OCI-M1 (cell line): ENCODE results near the gene MORN3.
"Not testable (repeated sequence)": the region's sequence is repeated elsewhere in the genome, so short reads cannot be mapped to it uniquely, and the experiment has no call there.

ENCODE experiments used
- DNase-seq: peaks from one replicate; lab custom pipeline; 2025; lab: John Stamatoyannopoulos, UW

Gene MORN3

DNA sequence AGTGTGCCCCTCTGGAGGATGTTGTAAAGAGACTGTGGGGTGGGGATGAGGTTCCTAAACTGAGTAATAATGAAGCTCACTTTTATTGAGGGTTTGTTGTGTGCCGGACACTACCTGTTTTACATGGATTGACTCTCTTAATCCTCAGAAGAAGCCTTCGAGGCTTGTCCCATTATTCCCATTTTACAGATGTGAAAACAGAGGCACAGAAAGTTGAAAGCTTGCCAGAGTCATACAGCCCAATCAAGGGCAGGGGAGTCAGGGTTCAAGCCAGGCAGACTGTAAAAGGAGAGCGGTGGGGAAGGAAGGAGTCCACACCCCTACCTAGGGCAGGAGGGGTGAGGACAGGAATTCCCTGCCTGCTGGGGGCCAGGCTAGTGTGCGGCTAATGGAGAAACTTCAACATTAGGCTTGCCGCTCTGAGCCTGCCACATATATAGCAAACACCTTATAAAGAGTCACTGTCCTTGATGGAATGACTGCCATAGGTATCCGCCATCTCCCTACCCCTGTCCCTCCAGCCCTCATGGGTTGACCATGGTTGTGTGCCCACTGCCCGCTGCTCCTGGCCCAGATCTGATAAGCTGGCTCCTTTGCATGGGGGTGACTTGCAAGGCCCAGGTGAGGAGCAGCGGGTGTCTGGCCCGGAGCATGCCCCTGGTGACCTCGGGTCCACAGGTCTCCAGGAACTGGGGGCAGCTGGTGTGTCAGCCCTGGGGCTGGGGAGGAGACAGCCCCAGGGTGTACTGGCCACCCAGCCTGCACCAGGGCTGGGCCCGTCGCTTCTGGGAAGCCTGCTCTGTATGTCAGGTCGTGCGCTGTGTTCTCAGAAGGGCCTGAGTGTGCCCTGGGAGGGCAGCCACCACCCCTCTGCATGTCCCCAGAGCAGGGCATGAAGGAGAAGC, 30.9 kb downstream of the MORN3 start:
- DNase-seq = no peak

DNA sequence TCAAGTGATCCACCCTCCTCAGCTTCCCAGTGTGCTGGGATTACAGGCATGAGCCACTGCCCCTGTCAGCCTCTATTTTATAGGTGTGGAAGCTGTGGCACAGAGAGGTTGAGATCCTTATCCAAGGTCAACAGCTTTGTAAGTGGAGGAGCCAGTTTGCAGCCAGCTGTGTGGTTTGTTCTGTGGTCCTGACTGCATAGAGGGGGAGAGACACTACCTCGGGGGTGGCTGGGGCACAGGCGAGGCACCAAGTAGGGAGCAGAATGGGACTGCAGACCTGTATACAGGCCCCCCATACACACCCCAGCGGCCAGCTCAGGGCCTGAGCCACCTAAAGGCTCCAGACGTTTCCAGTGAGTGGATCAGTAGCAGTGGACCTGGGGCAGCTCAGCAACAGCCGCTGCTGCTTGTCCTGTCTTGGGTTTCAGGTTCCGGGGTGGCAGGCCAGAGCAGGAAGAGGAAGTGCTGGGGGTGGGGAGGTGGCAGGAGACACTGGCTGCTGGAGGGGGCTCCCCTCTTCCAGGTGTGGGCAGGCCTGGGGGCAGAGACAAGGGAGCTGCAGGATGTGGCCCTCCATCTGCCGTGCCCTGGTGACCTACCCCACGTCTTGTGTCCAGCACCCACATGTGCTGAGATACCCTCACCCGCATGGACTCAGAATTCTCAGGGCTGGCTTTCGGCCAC, 32.1 kb downstream of the MORN3 start:
- DNase-seq = peak; percentile 29

DNA sequence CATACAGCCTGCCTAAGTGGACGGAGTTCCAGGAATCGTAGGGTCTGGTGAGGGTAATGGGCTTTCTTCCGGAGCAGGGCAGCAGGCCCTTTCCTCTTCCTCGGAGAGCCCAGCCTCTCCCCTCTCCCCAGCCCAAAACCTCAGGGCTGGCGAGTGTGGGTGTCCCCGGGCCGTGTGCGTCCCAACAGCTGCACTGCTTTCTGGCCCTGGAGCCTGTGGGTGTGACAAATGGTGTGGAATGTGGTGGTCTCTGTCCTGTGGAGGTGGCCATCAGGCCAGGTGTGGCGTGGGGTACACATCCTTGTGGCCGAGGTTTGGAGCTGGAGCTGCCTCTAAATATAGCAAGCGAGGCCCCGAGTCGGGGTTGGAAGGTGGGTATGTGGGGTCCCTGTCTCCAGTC, 34.6 kb downstream of the MORN3 start:
- no peak for DNase-seq

- not testable (repeated sequence) for DNase-seq
These were observed 35.6 kb downstream of the MORN3 start for GRCh38 chr12:121633833-121634196.

DNA sequence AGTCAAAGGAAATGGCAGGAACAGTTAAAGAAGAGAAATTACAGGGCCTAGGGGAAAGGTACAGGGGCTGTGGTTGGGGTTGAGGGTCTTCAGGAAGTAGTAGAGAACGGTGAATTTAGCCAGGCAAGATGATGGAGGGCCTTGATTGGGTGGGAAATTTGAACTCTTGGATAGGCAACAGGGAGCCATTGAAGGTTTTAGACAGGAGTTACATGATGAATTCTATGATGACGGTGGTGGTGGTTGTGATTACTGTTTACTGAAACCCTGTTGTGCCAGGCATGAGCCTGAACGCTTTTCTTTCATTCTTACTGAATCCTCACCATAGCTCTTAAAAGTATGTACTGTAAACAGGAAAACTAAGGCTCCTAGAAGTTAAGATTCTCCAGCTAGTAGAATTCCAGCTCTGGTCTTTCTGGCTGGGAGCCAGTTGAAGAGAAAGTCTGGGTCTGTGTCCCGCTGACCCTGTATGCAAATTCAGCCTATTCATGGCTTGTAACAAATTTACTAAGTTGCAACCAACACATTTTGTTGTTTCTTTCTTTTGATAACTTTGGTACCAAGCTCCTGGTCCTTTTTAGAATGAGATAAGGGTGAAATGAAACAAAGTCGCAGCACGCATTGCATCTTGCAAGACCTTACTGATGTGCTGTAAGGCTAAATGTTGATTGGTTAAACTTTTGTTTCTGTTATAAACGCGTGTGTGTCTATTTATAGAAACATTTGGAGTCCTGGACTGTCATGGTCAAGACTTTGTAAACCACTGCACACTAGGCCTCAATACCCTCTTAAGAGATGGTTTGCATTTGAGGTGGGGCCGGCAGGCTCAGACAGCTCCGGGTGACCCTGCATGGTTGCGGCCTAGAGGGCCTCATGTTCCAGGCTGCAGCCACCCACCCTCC, 37.1 kb downstream of the MORN3 start:
- no peak for DNase-seq

DNA sequence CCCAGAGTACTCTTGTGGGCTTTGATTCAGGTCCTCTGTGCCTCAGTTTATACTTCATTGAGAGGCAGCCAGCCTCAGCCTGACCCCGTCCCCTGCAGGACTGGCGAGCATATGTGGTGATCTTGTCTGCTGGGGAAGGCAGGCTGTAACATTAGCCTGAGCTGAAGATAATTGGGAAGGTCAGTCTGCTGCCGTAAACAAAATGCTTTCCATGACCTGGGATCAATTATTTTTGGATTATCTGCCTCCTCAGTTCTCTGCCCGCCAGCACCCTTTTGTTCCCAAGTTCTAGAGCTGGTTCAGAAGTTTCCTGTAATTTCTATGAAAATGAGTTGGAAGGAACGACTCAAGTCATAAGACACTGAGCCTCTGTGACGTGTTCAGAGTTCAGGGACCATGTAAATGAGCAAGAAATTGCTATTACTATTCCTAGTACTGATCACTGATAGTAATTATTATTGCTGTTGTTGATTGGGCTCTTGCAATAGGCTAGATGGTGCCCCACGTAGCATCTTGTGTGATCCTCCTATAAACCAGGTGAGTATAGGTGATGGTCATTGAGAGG, 38.6 kb downstream of the MORN3 start:
- DNase-seq = no peak

DNA sequence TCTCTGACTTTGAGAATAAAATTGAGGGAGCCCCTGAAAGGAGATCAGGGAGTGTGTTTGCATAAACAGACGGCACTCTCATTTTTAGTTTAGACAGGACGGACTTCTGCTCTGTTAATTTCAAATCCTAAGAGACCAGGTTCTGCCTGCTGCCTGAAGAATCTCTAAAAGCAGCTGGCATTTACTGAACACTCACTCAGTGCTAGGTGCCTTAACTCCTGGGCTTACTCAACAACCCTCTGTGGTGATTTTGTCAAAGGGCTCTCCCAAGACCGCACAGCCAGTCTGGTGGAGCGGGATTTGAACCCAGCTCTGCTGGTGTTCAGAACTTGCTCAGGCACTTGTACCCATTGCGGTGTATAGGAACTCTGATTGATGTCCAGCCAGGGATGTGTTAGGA, 40.9 kb downstream of the MORN3 start:
- peak; percentile 60 for DNase-seq

DNA sequence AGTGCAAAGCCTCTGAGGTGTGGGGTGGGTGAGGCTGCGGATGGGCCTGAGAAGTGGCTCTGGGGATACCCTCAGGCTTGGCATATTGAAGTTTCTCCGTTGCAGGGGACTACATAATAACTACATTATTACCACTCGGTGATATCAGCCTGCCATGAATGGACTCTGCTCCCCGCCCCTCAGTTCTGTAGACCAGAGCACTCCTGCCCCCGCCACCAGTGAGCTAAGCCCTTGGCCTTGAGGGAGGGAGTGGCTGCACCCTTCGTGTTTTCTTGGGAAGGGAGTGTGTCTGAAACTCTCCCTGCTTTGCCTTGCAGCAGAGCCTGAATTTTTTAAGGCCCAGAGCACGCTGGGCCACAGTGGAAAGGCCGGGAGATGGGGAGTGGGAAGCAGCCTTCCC, 41.4 kb downstream of the MORN3 start:
- peak; percentile 44 for DNase-seq

DNA sequence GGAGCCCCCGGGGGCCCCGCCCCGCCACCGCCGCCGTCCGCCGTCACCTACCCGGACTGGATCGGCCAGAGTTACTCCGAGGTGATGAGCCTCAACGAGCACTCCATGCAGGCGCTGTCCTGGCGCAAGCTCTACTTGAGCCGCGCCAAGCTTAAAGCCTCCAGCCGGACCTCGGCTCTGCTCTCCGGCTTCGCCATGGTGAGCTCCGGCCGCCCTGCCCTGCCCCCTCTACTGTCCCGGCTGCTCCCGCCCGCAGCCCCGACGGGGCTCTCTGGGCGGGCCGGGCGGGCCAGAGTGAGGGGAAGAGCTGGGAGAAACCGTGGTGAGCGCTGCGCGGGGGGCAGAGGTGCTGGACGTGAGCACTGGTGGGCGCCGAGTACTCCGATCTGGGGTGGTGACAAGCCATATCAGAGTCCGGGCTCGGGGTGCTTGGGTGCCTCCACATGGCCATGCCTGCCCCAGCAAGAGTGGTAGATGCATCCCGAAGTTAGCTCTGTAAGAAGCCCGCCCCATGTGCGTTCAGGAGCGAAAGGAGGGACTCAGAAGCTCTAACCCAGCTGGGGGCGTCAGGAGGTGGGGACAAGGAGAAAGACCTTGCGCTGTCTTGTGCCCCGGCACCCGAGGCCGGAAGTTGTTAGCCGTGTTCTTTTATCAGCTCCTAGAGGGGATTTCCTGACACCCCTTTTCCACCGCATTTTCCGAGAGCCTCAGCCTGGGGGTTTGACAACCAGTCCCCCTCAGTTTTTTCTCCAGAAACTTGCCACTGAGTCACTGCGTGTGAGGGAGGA, 42.4 kb downstream of the MORN3 start:
- peak; percentile 79 for DNase-seq

DNA sequence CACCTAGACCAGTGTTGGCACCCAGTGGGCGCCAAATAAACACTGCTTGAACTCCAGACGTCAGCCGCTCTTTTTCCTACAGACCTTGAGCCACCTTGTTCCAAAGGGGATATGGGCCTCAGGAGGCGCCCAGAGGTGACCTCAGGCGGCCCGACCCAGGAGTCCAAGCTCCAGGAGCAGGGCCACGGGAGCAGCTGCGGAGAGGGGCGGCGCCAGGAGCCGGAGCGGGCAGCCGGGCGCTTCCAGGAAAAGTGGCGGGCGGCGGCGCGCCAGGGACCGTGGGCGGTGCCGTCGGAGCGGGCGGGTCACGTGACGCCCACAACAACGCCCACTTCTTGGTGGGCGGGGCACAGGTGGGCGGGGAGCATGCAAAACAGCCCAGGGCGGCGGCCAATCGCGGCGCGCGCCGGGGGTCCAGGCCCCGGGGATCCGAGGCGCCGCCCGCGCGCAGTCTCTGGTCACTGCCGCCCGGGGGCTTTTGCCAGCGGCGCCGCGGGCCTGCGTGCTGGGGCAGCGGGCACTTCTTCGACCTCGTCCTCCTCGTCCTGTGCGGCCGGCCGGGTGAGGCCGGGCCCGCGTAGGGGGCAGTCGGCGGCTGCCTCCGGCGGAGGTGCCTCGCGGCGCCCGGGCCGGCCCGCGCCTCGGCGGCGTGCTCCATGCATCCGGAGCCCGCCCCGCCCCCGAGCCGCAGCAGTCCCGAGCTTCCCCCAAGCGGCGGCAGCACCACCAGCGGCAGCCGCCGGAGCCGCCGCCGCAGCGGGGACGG, 43.2 kb downstream of the MORN3 start, which contains the start of gene ORAI1:
Gene ORAI1 (plus strand): TSS at position 444 of the 766 bp plus-strand sequence.
- peak; percentile 97 for DNase-seq

GRCh38 chr12:121620333-121620891, 49.0 kb downstream of the MORN3 start:
- DNase-seq = no peak

- DNase-seq = no peak
These were observed 50.7 kb downstream of the MORN3 start for GRCh38 chr12:121618659-121619233.

DNA sequence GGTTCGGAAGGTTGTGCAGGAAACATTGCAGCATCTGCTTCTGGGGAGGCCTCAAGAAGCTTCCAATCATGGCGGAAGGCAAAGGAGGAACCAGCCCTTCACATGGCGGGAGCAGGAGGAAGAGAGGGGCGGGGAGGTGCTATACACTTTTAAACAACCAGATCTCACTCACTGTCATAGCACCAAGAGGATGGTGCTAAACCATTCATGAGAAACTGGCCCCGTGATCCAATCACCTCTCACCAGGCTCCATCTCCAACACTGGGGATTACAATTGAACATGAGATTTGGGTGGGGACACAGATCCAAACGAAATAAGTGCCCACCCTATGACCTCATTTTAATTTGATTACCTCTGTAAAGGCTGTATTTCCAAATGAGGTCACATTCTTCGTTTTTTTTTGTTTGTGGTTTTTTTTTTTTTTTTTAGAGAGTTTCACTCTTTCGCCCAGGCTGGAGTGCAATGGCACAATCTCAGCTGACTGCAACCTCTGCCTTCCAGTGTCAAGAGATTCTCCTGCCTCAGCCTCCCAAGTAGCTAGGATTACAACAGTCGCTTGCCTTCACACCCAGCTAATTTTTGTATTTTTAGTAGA, 54.5 kb downstream of the MORN3 start:
- no peak for DNase-seq

DNA sequence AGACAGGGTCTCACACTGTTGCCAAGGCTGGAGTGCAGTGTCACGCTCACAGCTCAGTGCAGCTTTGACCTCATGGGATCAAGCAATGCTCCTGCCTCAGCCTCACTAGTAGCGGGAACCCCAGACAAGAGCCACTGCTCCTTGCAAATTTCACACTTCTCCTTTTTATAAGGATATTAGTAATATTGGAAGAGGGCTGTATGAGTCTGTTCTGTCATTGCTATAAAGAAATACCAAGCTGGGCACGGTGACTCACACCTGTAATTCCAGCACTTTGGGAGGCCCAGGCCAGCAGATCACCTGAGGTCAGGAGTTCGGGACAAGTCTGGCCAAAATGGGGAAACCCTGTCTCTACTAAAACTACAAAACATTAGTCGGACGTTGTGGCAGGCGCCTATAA, 56.0 kb downstream of the MORN3 start:
- no peak for DNase-seq

- peak; percentile 22 for DNase-seq
These were observed 58.1 kb downstream of the MORN3 start for GRCh38 chr12:121611306-121611705.

DNA sequence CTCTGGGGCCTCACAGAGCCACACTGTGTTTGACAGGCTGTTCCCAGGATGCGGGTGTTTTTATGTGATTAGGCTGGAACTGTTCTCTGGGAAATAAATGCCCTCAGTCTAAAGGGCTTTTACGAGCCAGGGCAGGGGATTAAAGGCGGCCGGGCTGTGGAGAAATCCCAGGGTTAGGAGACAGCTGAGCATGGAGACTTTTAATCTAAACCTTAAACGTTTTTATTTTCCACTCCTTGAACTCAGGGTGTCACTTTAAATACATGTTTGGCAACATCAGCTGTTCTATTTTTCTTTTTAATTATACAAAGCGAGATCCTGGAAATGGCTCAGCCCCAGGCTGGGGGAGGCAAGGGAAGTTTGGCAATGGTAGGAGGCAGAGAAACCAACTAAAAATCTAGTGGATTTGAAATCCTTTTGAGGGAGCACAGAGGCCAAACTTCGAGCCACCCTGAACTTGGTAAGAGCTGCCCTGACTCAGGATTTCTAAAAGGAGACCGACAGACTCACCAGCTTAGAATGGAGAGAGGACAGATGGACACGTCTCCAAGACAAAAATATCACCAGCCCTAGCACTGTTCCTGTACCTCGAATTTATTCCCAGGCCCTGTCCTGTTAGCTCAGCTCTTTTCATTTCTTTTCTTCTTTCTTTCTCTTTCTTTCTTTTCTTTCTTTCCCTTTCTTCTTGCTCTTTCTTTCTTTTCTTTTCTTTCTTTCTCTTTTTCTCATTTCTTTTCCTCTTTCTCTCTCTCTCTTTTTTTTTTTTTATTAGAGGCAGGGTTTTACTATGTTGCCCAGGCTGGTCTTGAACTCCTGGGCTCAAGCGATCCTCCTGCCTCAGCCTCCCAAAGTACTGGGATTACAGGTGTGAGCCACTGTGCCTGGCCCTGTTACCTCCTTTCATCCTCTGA, 59.0 kb downstream of the MORN3 start:
- no peak for DNase-seq

- no peak for DNase-seq
These were observed 61.2 kb downstream of the MORN3 start for GRCh38 chr12:121608301-121608700.

DNA sequence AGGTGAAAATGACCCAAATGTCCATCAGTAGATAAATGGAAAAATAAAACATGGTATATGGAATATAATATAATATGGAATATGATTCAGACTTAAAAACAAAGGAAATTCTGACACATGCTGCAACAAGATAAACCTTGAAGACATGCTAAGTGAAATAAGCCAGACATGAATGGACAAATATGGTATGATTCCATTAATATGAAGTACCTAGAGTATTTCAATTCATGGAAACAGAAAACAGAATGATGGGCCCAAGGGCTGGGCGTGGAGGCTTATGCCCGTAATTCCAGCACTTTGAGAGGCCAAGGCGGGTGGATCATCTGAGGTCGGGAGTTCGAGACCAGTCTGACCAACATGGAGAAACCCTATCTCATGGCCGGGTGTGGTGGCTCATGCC, 65.9 kb downstream of the MORN3 start:
- no peak for DNase-seq
